Hepatic stellate cell (primary cell): Measurements from ENCODE around the gene CINP.
A peak's percentile ranks its signal among the peaks of the same experiment; 100 is the strongest.

Experiments used
- DNase-seq: peaks from one replicate; pipeline ENCODE4 v3.0.0; 2011; ENCODE audit warnings: low spot score

The CINP gene

DNA sequence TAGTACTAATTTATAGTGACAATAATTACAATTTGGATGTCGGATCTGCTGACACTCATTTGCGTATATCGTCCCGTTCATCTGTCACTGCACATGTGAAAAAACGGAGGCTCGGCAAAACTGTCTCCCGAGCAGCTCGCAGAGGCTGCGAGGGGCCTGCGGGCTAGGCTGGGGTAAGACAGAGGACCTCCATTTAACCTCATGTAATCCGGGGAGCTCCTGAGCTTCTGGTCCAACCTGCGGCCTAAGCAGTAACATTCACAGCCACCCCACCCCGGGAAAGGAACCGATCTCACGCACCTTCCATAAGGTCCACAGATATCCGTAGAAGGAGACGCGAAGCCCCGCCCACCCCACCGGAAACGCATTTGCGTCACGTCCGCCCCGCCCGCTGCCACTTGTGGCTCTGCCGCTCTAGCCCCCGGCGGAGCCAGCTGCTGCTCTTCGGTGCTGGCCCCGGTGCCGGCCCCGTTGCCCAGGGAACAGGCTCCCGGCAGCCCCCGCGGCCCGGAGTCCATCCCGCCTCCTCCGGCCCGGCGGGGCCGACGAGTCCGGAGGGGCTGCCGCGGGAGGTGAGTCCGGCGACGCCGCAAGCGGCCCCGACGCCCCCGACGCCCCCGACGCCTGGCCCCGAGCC, at the start of gene CINP, which contains the start of gene TECPR2:
CINP (minus strand) TSS at position 346 of the 637 bp plus-strand sequence; CDS start at position 307, 39 bp downstream.
TECPR2 (plus strand) TSS at position 397 of the 637 bp plus-strand sequence. CDS start 13,781 bp downstream, outside the sequence.
- DNase-seq, result peak; percentile 96

DNA sequence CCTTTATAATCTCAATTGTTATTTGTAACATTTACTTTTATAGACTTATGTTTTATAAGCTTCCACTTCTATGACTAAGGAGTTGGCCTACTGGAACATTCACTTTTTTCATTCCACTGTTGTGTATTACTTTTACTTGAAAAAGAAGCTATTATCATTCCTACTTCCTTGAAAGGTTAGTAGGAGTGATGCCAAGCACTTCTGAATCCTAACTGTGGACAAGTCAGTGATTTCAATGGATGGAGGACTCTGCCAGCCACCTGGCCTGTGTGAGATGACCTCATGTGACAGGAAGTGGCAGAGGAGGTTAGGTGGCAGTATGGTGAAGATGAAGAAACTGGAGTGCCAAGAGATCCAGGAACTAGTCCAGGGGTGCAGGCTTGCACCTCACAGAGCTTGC, 46.0 kb upstream of the CINP start:
- DNase-seq, result no peak

DNA sequence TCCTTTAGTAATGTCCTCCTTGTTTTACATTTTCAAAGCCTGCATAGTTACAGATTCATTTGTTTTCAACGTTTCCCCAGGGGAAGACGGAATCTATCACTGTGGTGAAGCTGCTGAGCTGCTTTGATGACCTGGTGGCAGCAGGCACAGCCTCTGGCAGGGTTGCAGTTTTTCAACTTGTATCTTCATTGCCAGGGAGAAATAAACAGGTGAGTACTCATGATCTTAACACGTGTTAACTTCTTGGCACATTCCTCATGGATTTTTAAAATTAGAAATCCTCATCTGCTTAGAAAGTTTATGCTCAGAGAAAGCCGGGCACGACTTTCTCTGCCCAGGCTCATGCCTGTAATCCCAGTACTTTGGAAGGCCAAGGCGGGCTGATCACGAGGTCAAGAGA, 44.6 kb upstream of the CINP start:
- no peak for DNase-seq

DNA sequence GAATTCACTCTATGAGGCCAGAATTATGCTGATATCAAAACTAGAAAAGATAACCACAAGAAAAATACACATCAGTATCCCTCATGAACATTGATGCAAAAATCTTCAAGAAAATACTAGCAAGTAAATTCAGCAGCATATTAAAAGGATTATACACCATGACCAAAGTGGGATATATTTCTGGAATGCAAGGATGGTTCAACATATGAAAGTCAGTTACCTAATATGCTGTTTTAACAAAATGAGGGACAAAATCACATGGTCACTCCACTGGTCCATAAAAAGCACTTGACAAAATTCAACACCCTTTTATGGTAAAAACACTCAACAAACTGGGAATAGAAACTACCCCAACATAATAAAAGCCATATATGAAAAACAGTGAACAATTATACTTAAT, 40.3 kb upstream of the CINP start:
- no peak for DNase-seq

DNA sequence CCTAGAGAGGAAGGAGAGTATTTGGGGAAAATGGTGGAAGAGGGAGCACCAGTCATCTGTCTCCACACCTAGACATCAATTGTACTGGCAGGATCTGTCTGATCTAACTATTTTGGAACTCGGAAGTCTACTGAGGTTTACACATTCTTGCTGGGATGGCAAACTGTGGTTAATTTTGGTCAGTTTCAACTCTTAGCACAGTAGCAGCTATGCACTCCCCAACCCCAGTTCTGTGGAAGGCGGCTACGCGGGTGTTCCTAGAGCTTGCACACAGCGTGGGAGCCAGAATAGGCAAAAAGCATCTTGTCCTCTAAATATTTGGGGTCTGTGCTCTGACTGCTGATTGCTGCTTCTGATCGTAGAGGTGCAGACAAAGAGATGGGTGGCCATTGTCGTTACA, 33.8 kb upstream of the CINP start:
- no peak for DNase-seq

DNA sequence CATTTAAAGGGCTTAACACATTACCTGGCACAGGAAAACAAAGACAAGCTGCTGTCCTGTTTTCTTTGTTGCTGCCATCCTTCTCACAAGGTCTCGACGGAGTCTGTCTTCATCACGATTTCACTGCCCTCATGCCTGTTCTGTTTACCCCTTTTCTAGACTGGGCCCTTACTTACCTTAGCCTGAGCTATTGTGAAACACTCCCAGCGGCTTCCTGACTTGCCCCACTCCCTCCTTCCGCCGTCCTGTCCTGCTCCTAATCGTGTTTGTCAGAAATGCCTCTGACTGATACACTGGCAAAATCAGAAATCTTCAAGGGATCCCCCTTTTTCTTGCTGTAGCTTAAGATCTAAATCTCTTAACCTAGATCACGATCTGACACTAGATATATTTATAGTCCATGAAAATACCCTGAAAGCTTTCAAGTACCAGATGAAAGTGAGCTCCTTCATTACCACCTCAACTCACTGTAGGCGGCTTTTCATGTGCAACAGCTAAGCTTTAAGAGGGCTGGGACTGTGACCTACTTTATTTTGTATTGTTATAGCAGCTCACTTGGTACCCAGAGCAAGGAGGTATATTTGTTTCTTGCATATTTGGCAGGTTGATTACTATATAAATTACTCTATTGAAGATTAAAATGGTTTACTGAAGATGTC, 32.2 kb upstream of the CINP start:
- no peak for DNase-seq

DNA sequence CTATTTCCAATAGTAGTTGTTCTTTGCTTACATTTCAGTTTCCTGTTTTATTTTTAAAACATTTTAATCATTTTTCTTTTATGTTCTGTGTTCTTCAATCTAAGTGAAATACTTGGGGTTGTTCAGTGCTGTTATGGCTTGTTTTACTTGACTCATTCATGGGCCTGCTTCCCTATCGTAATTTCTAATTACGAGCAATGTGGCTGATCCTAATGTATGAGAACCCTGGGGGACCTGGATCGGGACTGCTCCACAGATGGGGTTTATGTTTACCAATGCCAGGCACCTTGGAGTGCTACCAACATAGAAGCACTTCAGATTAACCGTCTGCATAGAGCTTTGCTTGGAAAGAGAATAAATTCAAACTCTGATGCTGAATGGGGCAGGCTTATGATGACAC, 29.8 kb upstream of the CINP start:
- no peak for DNase-seq

DNA sequence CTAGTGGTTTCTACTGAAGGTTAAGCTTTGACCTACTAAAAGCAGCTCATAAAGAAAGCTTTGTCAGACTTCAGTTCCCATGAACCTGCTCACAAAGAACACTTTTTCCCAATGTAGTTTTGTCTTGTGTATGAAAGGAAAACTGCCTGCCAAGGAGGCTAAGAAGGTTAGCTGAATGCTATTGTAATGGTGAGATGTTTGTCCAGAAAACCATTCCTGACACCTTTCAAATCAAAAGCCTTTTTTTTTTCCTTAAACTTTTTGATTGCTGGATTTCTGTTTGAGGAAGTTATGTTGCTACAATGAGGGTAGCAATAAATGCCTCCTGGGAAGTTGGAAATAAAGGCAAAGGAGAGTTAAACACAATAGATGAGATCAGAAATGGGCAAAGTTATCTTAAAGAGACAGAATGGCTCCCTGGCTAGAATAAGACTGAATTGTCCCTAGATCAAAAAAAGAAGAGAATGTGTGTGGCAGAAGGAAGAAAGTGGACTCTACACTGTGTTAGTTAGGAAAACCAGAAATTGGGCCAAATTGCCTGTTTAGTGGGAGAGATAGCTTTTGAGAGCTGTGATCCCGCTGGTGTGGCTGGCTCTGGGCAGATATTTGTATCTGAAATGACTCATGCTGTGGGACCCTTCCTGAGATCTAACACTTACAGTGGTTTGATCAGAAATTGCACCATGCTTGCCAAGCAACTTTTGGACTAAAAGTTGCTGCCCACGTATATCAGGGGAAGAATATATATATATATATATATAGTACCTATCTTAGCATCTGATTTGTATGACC, 27.6 kb upstream of the CINP start:
- DNase-seq, result no peak

DNA sequence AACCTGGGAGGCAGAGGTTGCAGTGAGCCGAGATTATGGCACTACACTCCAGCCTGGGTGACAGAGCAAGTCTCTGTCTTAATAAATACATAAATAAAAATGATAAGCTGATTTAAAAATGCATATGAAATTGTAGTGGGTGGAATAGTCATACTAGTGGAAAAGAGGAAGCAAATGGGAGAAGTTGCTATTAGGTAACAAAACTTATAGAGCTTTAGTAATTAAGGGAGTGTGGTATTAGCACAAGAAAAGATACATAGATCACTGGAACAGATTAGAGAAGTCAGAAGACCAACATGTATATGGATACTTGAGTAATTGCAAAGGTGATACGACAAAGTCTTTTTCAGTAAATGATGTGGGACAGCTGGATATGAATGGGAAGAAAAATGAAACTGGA, 26.6 kb upstream of the CINP start:
- DNase-seq, result no peak

DNA sequence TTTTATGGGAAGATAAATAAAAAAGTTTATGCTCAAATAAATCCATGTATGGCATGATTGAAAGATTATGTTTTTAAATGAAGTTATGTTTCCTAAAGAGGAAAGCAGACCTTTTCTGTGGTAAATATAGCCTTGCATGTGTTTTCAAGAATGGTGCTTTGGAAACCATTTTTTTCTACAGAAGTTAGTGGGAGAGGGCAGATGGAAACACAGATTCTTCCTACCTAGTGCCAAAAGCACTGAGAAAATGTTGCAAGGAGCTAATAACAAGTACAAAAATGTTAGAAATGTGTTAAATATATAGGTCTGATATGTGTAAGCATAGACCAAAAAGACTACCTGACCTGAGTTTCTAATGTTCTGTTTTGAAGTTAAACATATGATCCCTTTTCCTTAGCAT, 24.4 kb upstream of the CINP start:
- no peak for DNase-seq

DNA sequence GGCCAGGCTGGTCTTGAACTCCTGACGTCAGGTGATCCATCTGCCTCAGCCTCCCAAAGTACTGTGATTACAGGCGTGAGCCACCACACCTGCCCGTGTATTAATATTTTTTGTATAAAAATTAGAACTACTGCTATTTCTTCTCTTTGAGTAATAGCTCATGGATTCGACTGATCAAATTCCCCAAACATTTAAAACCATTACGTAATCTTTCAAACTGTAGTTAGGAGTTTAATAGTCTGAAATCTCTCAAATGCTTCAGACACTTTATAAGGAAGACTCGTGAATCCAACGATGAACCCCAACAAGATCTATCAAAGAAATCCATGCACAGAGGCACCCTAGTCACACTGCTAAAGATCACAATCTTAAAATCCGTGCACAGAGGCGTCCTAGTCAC, 16.1 kb upstream of the CINP start:
- DNase-seq, result no peak

DNA sequence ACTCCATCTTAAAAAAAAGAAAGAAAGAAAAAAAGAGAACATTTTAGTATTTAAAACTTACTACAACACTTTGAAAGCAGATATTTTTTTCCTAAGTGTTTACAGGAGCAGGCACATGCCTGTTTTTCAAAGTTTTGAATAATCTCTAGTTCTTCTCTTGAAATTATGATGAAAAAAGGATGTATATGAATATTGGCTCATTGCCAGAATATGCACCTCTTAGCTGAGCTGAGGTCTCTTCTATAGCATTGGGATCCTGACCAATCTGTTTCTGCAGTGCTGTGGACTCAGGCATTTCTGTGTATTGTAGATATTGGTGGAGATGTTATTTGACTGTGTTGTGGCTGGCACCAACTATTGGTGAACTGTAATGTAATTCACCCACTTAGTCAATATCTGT, 15.0 kb upstream of the CINP start:
- no peak for DNase-seq

DNA sequence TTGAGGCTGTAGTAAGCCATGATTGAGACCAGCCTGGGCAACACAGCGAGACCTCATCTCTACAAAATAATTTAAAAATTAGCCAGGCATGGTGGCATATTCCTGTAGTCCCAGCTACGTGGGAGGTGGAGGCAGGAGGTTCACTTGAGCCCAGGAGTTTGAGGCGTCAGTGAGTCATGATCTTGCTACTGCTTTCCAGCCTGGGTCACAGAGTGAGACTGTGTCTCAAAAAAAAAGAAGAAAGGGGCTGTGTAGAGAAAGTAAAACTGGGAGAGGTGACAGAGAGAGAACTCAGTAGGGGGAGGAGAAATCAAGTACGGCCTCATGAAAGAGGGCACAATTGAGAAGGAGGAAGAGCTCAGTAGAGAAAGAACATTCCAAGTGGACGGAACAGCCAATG, 12.4 kb upstream of the CINP start:
- DNase-seq, result no peak

DNA sequence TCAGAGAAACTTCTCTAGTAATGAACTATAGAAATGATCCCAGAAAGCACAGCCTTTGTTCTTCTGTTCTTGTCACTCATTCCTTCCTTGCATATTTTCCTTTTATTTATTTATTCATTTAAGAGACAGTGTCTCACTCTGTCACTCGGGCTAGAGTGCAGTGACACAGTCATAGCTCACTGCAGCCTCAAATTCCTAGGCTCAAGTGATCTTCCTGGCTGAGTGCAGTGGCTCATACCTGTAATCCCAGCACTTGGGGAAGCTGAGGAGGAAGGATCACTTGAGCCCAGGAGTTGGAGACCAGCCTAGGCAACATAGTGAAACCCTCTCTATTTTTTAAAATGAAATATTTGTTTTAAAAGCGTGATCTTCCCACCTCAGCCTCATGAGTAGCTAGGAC, 11.6 kb upstream of the CINP start:
- DNase-seq, result no peak

DNA sequence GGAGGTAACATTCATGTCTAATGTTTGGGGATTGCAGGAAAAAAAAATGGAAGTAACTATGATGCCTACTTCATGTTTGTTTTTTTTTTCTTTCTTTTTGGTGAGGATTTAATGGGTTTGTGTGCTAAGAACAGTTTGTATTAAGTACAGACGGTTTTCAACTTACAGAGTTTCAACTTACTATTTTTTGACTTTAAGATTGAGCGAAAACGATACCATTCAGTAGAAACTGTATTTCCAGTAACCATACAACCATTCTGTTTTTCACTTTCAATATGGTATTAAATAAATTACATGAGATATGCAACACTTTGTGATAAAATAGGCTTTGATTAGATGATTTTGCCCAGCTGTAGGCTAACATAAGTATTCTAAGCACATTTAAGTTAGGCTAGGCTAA, 10.4 kb upstream of the CINP start:
- DNase-seq, result no peak

DNA sequence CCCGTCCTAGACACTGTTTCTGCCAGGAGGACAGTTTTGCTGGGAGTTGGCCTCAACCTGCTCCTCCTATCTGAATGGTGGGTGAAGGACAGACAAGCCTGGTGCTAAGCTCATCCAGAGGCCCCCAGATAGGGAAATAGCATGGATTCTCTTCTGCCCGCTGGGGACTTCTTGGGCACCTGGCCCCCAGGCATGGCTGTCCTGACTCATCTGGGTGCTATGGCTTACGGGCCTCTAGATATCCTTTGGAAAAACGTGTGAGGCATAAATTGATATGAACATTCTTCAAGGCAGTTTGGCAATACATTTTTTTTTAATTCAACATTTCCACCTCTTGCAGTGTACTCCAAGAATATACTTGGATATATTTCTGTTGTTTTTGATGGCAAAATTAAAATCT, 8.7 kb upstream of the CINP start:
- no peak for DNase-seq

DNA sequence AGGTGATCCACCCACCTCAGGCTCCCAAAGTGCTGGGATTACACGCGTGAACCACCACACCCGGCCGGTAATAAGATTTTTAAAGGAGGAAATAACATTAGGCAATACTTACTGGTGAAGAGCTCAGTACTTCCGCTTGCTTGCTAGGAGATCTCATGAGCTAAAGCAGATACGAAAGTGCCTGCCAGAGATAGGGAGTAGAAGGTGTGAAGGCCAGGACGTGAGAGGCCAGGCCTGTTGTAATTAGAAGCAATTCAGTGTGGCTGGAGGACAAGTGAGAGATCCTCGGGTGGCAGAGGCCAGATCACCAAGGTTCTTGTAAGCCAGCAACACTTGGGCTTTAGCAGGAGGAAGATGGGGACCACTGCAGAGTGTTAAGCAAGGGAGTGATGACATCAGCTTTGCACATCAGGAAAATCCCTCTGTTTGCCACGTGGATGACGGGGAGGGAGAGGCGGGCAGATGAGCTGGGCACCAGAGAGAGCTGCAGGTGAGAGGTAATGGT, 7.7 kb upstream of the CINP start:
- DNase-seq, result no peak

DNA sequence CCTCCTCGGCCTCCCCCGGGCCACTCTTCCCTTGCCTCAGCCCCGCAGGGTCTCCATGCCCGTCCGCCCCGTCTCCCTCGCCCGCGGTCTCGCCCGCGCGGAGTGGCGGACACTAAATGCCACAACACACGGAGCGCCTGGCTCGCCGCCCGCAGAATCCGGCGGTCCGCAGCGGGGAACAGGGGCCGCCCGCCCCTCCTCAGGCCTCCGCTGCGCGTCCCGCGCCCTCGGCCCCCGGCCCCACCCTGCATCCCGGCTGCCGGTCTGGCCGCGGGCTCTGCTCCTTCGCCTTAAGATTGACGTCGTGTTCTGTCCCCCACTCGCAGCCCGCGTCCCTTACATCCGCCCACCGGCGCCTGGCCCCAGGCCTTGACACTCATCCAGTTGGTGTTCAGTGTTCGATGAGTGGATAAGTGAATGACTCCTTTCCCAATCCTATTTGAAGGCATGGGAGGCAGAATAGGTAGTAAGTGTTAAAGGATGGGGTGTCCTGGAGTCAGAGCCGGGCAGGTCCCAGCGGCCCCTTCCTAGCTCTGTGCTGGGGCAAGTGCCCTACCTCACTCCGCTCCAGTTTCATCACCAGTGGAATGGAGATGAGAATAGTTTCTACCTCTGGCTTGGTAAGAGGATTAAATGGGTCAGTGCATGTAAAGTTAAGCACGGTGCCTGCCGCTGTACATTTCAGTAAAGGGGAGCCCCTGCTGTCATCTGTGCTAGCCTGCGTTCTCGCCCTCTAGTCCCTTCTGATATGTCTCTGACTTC, 673 bp upstream of the CINP start:
- DNase-seq, result peak; percentile 43

DNA sequence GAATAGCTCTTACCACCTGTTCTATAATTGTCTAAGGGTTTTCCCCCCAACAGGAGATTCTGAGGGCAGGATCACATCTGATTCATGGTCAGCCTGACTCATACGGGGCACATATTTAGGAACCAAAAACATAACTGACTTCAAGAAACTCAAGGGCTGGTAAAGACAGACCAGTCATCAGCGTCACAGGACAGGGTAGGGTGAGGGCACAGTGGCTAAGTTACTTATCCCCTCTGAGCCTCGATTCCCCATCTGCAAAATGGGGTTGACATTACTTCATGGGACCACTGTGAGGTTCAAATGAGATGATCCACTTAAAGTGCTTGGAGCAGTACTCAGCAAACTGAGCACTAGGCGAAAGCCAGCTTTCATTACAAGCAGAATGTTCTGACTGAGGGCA, 606 bp downstream of the CINP start:
- DNase-seq, result peak; percentile 67

DNA sequence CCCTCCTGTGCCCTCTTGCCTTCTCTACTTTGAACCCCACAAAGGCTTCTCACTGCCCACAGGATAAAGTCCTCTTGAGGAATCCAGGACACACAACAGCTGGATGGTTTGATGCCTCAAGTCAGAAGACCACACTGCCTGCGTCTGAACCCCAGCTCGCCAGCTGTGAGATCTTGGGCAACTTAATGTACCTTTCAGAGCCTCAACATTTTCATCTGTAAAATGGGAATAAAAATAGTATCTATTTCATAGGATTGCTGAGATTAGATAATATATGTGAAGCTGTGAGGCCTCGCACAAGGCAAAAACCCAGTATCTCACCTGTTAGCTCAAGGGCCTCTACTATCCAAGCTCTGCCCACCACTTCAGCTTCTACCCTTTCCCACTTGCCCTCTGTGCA, 2.3 kb downstream of the CINP start:
- no peak for DNase-seq

DNA sequence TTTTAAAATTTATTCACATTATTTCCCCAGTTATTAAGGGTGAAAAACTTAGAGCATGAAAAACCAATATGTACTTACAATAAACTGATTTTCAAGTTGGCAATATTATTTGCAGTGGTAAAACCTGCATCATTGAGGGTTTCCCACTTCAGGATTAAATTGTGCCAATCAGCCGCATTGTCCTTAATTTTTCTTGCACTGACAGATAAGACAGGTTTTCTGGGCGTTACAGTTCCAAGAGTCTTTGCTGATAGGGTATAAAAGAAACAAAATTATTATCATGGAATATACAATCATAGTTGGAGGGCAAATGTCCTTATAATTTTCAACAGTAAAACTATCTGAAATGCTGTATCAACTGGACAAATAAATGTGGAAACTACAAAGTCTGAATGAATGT, 3.3 kb downstream of the CINP start:
- no peak for DNase-seq

DNA sequence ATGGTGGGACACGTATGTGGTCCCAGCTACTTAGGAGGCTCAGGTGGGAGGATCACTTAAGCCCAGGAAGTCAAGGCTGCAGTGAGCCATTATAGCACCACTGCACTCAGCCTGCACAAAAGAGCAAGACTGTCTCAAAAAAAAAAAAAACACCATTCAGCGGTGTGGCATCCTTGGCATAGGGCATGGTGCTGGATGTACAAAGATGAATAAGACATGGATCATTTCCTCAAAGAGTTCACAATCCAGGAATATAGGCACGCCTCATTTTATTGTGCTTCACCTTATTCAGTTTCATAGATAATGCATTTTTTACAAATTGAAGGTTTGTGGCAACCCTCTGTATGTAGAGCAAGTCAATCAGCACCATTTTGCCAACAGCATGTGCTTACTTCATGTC, 6.4 kb downstream of the CINP start:
- DNase-seq, result no peak
